MCF 10A (cell line): Measurements from ENCODE around the gene PDHB. TPM values are rescaled to one million over a fixed set of nuclear protein-coding genes. Genes with fewer than 3 reads are reported as not detected.

Source experiments
- BruUV-seq: library from RNA; stranded (reverse); fragments of 400-500 nt; replicated peaks from 2 replicates; lab custom pipeline; 2021; lab: Mats Ljungman, UMichigan
- CTCF ChIA-PET: fragments of 300-600 bp; sonication (Branson Sonifier 250); formaldehyde crosslinking; extraction: SDS; loops from one replicate; lab custom pipeline; 2021; ENCODE audit warnings: antibody characterized with exemption, inconsistent platforms; lab: Yijun Ruan, JAX
- POLR2A ChIA-PET: fragments of 300-600, 350-650 bp; sonication (Branson Sonifier 250); formaldehyde crosslinking; extraction: SDS; loops from one replicate; lab custom pipeline; 2020; ENCODE audit warnings: antibody characterized with exemption, inconsistent platforms; lab: Yijun Ruan, JAX
- DNase-seq: peaks from one replicate; pipeline ENCODE4 v3.0.0-alpha.2; 2018; ENCODE audit not compliant: unreplicated experiment
- H3K27ac Mint-ChIP-seq: one replicate; pipeline ENCODE4 v1.8.0; 2022; ENCODE audit warnings: mild to moderate bottlenecking, low read depth, mixed read lengths; ENCODE audit not compliant: unreplicated experiment
- H3K27me3 Mint-ChIP-seq: one replicate; pipeline ENCODE4 v1.8.0; 2022; ENCODE audit warnings: mixed read lengths; ENCODE audit not compliant: insufficient read depth, unreplicated experiment
- H3K36me3 Mint-ChIP-seq: one replicate; pipeline ENCODE4 v1.8.0; 2022; ENCODE audit warnings: mild to moderate bottlenecking, moderate library complexity, mixed read lengths; ENCODE audit not compliant: insufficient read depth, unreplicated experiment
- H3K4me1 Mint-ChIP-seq: one replicate; pipeline ENCODE4 v1.8.0; 2022; ENCODE audit warnings: mixed read lengths; ENCODE audit not compliant: insufficient read depth, unreplicated experiment
- H3K4me3 Mint-ChIP-seq: one replicate; pipeline ENCODE4 v1.8.0; 2022; ENCODE audit warnings: mild to moderate bottlenecking, moderate library complexity, mixed read lengths; ENCODE audit not compliant: unreplicated experiment
- H3K9me3 Mint-ChIP-seq: one replicate; pipeline ENCODE4 v1.8.0; 2022; ENCODE audit warnings: mixed read lengths; ENCODE audit not compliant: unreplicated experiment
- intact Hi-C: fragments of 100-400 bp; cut with micrococcal nuclease; formaldehyde crosslinking; loops from 2 replicates; pipeline ENCODE4 v1.14.1; 2022
- total RNA-seq: library from RNA; stranded (reverse); gene quantifications from 2 replicates; pipeline ENCODE4 v1.2.3, GENCODE V29; 2022
- TF ChIP-seq, protein P1 (sequence below): fragments of 200-600 bp; IDR thresholded peaks from one replicate; pipeline ENCODE4 v1.8.0; 2022; ENCODE audit warnings: antibody characterized with exemption, mild to moderate bottlenecking; ENCODE audit not compliant: unreplicated experiment

Gene PDHB
- total RNA-seq, 1 experiment from 2014 or later = 62.2 TPM

GRCh38 chr3:58383904-58384303, 49.7 kb downstream of the PDHB start:
- H3K4me1 Mint-ChIP-seq = peaks cover 25% of the 10 kb centered on the region
- peak overlapping the region; percentile 77 for H3K27ac Mint-ChIP-seq
- intact Hi-C loops = loop anchor here (1.0 kb wide), 1 partner anchor 49 kb away; no protein-coding TSS in a partner anchor
- DNase-seq = peak; percentile 97
- CTCF ChIA-PET = interaction anchor here (0.6 to 3.4 kb wide), 7 partner anchors 9 to 115 kb away, joined by 3 to 13 read pairs (median 3); no protein-coding TSS in a partner anchor
- POLR2A ChIA-PET = interaction anchor here (0.6 to 3.4 kb wide), 13 partner anchors 9 to 193 kb away, joined by 3 to 46 read pairs (median 4); partner anchors contain the start of gene HTD2
- peaks cover 49% of the 10 kb centered on the region for H3K36me3 Mint-ChIP-seq
- H3K27me3 Mint-ChIP-seq = no peaks in the 10 kb centered on the region
- BruUV-seq = TSS peak; percentile 13
- TF ChIP-seq, protein P1, sequence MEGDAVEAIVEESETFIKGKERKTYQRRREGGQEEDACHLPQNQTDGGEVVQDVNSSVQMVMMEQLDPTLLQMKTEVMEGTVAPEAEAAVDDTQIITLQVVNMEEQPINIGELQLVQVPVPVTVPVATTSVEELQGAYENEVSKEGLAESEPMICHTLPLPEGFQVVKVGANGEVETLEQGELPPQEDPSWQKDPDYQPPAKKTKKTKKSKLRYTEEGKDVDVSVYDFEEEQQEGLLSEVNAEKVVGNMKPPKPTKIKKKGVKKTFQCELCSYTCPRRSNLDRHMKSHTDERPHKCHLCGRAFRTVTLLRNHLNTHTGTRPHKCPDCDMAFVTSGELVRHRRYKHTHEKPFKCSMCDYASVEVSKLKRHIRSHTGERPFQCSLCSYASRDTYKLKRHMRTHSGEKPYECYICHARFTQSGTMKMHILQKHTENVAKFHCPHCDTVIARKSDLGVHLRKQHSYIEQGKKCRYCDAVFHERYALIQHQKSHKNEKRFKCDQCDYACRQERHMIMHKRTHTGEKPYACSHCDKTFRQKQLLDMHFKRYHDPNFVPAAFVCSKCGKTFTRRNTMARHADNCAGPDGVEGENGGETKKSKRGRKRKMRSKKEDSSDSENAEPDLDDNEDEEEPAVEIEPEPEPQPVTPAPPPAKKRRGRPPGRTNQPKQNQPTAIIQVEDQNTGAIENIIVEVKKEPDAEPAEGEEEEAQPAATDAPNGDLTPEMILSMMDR = no peak
- peak overlapping the region; percentile 24 for H3K4me3 Mint-ChIP-seq
- no peaks in the 10 kb centered on the region for H3K9me3 Mint-ChIP-seq

DNA sequence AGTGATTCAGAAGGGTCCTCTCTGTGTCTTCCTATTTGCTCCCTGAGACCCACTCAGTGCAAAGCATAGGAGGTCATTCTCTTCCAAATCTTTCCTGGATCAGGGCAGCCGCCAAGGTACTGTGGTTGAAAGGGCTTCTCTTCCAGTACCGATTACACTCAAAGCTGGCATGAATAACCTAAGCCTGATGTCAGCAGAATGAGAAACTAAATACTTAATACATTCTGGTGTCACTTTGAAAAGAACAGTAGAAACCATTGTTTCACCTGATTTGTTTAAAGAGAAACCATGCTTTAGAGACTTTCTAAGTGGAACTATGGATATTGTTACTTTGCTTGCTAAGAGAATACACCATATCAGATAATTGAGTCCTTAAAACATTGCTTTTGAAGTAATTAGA, 50.2 kb downstream of the PDHB start:
- ChIA-PET CTCF (interaction anchor here (0.6 to 3.4 kb wide), 5 partner anchors 9 to 115 kb away, joined by 3 to 13 read pairs (median 3); no protein-coding TSS in a partner anchor), POLR2A (interaction anchor here (0.6 to 3.4 kb wide), 12 partner anchors 9 to 192 kb away, joined by 3 to 46 read pairs (median 4); partner anchors contain the start of gene HTD2)
- Mint-ChIP-seq H3K27me3 (no peaks in the 10 kb centered on the region), H3K36me3 (peaks cover 46% of the 10 kb centered on the region), H3K4me1 (peaks cover 25% of the 10 kb centered on the region), H3K27ac (peak overlapping the region; percentile 77), H3K4me3 (peak overlapping the region; percentile 24), H3K9me3 (no peaks in the 10 kb centered on the region)
- intact Hi-C loops = no loop called here
- DNase-seq = peak; percentile 31
- TF ChIP-seq, protein P1 = no peak
- BruUV-seq = no TSS peak

DNA sequence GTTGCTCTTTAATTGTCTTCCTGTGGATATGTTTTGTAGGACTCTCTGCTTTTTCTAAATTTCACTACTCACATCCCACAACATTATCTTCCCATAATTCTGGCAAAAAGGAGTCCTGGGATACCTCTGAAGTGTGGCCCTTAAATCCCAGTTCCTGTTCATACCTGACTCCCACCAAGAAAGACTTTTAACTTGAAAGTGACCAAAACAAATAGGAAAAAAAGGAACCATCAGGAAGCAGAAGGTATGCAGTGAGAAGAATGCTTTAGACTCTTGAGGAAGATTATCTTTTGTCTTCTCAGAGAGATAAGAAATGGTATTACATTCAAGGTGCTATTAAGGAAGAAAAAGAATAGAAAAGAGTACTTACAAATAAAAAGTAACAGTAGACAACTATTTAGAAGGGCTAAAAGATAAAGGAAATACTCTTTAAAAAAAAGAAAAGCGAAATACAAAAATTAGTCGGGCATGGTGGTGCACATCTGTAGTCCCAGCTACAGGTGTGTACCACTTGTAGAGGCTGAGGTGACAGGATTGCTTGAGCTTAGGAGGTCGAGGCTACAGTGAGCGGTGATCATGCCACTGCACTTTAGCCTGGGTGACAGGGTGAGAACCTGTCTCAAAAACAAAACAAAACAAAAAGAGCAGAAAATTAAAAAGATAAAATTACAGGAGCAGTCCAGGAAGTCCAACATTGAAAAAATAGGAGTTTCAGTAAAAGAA, 54.1 kb downstream of the PDHB start:
- ChIA-PET CTCF (interaction anchor here (0.6 to 1.5 kb wide), 3 partner anchors 36 to 201 kb away, joined by 3 to 5 read pairs (median 4); partner anchors contain the start of genes HTD2 and RPP14), POLR2A (no interaction called here)
- DNase-seq = no peak
- Mint-ChIP-seq H3K36me3 (peaks cover 26% of the 10 kb centered on the region), H3K4me1 (peaks cover 14% of the 10 kb centered on the region), H3K27ac (peak overlapping the region; percentile 13), H3K4me3 (no peak overlapping the region), H3K27me3 (no peaks in the 10 kb centered on the region), H3K9me3 (no peaks in the 10 kb centered on the region)
- intact Hi-C loops = no loop called here
- no TSS peak for BruUV-seq
- TF ChIP-seq, protein P1 = no peak

DNA sequence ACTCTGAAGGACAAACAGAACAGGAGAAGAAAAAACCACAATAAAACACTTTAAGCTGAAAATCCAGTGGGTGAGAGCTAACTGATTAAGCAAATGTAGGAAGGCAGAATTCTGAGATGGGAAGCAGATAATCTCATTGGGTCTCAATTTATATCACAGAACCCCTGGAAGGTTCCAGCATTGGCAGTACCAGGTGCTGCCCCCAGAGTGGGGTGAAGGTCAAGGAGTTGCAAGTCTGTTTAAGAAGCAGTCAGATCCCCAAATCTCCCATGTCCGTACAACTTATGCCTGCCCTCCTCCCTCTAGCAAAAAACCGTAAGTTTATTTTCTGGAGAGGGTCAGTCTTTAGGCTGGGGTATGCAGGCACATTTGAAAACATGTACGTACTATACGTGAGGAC, 55.9 kb downstream of the PDHB start:
- Mint-ChIP-seq H3K9me3 (no peaks in the 10 kb centered on the region), H3K27ac (no peak overlapping the region), H3K36me3 (peaks cover 34% of the 10 kb centered on the region), H3K4me1 (no peaks in the 10 kb centered on the region), H3K27me3 (no peaks in the 10 kb centered on the region), H3K4me3 (no peak overlapping the region)
- BruUV-seq = no TSS peak
- intact Hi-C loops = no loop called here
- CTCF ChIA-PET = interaction anchor here (0.6 to 1.4 kb wide), 4 partner anchors 24 to 72 kb away, joined by 3 to 5 read pairs (median 4); partner anchors contain the start of genes HTD2 and RPP14
- TF ChIP-seq, protein P1 = no peak
- no peak for DNase-seq
- POLR2A ChIA-PET = no interaction called here
